Measurements from ENCODE around the gene SYT6. TPM values are rescaled to one million over a fixed set of nuclear protein-coding genes. Genes with fewer than 3 reads are reported as not detected.
A peak's percentile ranks its signal among the peaks of the same experiment; 100 is the strongest.
"Not testable (repeated sequence)": the region's sequence is repeated elsewhere in the genome, so short reads cannot be mapped to it uniquely, and the experiment has no call there.

SYT6 gene
- total RNA-seq, 1 donor from 2014 or later = not detected

- no peak for DNase-seq (ENCODE audit: low read depth in 2 of 2)
Measured at GRCh38 chr1:114075546-114076242, 78.0 kb downstream of the SYT6 start.

GRCh38 chr1:114075105-114075504 lies 78.6 kb downstream of the SYT6 start:
- no peak for DNase-seq (ENCODE audit: low read depth in 2 of 2)

DNA sequence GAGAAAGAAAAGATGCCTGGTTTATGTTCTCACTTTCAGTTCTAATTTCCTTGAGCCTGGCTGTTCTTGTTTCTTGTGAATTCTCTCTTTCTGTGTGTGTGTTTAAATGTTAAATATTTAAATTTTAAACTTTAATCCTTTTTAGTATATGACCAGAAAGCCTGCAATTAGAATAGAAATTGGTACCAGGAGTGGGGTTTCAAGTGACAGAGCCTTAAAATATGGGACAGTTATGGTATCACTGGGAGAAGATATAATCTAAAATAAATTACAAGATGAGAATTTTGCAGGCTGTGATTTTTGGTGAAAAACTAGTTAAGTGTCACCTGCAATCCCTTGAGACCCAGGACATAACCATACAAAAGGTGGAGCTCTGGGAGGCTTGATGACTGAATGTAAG lies 81.4 kb downstream of the SYT6 start:
- no peak for DNase-seq (ENCODE audit: low read depth in 2 of 2)

DNA sequence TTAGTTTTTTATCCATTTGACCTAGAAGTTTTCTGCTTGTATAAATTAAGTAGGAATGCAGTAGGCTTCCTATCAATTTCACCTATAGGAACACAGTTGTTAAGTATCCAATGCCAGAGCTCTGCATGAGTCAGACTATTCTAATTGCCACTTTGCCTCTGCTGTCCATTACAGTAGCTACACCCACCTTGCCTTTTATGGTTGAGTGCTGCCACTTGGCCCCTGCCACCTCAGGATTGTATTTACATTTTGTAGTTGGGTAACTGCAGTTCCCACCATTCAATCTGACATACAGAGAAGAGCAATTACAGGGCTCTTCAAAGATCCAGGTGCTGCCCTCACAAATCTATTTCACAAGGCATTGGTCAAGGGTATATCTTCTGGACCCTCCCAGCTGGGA lies 83.9 kb downstream of the SYT6 start:
- DNase-seq (ENCODE audit: low read depth in 2 of 2) = not testable (repeated sequence)

DNA sequence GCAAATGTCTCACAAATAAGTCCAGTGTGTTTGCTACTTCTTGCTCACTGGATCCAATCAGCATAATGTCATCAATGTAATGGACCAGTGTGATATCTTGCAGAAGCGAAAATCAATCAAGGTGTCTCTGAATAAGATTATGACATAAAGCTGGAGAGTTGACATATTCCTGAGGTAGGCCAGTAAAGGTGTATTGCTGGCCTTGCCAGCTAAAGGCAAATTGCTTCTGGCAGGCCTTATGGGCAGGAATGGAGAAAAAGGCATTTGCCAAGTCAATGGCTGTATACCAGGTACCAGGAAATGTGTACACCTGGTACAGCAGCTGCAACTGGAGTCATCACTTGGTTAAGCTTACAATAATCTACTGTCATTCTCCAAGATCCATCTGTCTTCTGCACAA lies 85.0 kb downstream of the SYT6 start:
- DNase-seq (ENCODE audit: low read depth in 2 of 2) = not testable (repeated sequence)

DNA sequence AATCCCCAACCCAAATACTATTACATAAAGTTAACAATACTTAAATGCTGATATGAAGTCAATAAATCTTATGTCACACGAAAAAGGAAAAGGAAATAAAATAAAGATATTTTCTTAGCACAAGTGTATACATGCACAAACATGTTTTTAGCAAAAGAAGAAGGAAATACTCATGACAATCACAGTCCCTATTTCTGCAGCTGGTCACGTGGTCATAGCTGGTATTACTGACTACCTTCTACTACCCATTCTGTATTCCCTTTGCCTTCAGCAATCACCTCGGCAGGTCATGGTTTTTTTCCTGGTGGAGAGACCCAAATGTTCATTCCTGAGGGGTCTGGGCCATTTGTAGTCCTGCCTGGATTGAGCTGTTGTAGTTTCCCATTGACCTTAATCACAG lies 88.0 kb downstream of the SYT6 start:
- not testable (repeated sequence) for DNase-seq (ENCODE audit: low read depth in 2 of 2)

DNA sequence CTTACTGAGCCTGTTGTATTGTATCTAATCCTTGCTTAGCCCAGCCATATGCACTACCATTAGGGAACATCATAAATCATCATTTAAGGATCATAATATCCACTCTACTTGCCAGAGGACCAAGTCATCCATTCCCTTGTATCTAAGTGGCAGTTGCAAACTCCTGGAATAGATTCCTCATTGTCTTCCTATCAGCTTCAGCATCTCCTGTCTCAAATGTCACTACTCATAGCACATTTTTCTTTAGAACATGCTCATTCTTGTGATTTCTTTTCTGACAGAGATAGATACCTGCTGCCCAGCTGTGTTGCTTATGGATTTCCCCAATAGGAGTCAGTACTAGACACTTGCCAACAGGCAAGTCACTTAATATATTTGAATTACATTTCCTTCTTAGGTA lies 90.1 kb downstream of the SYT6 start:
- no peak for DNase-seq (ENCODE audit: low read depth in 2 of 2)

- no peak for DNase-seq (ENCODE audit: low read depth in 2 of 2)
Measured at GRCh38 chr1:114062477-114063099, 91.1 kb downstream of the SYT6 start.

GRCh38 chr1:114061121-114061830 lies 92.4 kb downstream of the SYT6 start:
- DNase-seq (ENCODE audit: low read depth in 2 of 2) = no peak

DNA sequence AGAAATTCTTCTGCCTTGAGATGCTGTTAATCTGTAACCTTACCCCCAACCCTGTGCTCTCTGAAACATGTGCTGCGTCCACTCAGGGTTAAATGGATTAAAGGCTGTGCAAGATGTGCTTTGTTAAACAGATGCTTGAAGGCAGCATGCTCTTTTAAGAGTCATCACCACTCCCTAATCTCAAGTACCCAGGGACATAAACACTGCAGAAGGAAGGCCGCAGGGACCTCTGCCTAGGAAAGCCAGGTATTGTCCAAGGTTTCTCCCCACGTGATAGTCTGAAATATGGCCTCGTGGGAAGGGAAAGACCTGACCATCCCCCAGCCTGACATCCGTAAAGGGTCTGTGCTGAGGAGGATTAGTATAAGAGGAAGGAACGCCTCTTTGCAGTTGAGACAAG lies 95.4 kb downstream of the SYT6 start:
- DNase-seq (ENCODE audit: low read depth in 2 of 2) = not testable (repeated sequence)

DNA sequence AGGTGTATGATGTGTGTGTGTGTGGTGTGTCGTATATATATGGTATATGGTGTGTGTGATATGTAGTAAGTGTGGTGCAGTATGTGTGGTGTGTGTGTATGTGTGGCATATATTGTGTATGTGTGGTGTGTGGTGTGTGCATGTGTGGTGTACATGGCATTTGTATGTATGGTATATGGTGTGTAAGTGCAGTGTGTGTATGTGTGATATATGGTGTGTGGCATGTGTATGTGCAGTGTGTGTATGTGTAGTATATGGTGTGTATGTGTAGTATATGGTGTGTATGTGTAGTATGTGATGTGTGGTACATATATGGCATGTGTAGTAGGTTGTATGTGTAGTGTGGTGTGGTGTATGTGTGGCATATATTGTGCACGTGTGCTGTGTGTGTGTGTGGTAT lies 99.5 kb downstream of the SYT6 start:
- no peak for DNase-seq (ENCODE audit: low read depth in 2 of 2)

DNA sequence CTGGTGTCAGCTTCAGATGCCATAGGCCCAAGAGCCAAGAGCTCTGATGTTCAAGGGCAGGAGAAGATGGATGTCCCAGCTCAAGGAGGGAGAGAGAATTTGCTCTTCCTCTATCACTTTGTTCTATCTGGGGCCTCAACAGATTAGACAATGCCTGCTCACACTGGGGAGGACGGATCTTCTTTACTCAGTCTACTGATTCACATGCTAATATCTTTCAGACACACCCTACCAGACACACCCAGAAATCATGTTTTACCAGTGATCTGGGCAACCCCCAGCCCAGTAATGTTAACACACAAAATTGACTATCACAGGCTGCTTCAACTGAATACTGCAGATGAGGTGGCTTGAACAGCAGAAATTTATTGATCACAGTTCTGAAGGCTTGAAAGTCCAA lies 105.4 kb downstream of the SYT6 start:
- no peak for DNase-seq (ENCODE audit: low read depth in 2 of 2)

DNA sequence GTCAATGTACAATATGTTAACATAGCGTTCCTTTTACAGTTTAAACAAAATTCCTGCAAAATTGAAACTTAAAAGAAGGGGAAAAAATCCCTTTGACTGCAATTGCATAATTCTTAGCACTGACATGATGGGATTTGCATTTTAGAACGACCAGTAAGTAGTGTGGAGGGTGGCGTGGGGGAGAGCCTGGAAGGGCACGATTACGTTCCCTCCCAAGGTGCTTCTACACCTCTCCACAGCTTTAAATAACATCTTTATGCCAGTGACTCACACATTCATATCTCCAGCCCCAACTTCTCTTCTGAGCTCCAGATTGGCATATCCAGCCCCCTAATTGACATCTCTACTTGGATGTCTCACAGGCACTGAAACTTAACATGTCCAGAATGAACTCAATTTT lies 110.1 kb downstream of the SYT6 start:
- no peak for DNase-seq (ENCODE audit: low read depth in 2 of 2)

- DNase-seq (ENCODE audit: low read depth in 2 of 2) = peak in 1 of 2 donors; percentile 31
Measured at GRCh38 chr1:114043054-114043453, 110.6 kb downstream of the SYT6 start.

- DNase-seq (ENCODE audit: low read depth in 2 of 2) = no peak
Measured at GRCh38 chr1:114040273-114041015, 113.2 kb downstream of the SYT6 start.

Other genes with a start within 250 kb of the SYT6 start
- 13.5 and 17.5 TPM in 2 replicates for gene AP4B1, start 249.1 kb downstream of the SYT6 start, total RNA-seq
- 1.4 and 1.5 TPM in 2 replicates for gene DCLRE1B, start 248.5 kb downstream of the SYT6 start, total RNA-seq
- 23.5 and 41.9 TPM in 2 replicates for gene HIPK1, start 224.5 kb downstream of the SYT6 start, total RNA-seq
- gene OLFML3, start 174.4 kb downstream of the SYT6 start, total RNA-seq = 5.8 and 8.7 TPM in 2 replicates

Measured in lung microvascular endothelial cell (primary cell).